Cortex of kidney (tissue), 1 donor: ENCODE measurements around the gene PRR19.

ENCODE experiments used
- DNase-seq: peaks from one replicate; lab custom pipeline; 2025; lab: John Stamatoyannopoulos, UW

Gene PRR19

GRCh38 chr19:42284066-42284501, 17.8 kb upstream of the PRR19 start:
- DNase-seq, result peak; percentile 38

GRCh38 chr19:42284591-42285341, 17.2 kb upstream of the PRR19 start:
- DNase-seq, result no peak

GRCh38 chr19:42285541-42285941, 16.4 kb upstream of the PRR19 start:
- no peak for DNase-seq

GRCh38 chr19:42285988-42286348, 16.0 kb upstream of the PRR19 start:
- DNase-seq, result no peak

GRCh38 chr19:42286349-42287016, 15.4 kb upstream of the PRR19 start:
- DNase-seq, result no peak

- no peak for DNase-seq
Observed at GRCh38 chr19:42287017-42287826, 14.7 kb upstream of the PRR19 start.

GRCh38 chr19:42287827-42288107, 14.2 kb upstream of the PRR19 start:
- no peak for DNase-seq

- DNase-seq, result no peak
Observed at GRCh38 chr19:42288387-42288786, 13.5 kb upstream of the PRR19 start.

- no peak for DNase-seq
Observed at GRCh38 chr19:42288881-42289555, 12.9 kb upstream of the PRR19 start.

- no peak for DNase-seq
Observed at GRCh38 chr19:42289556-42290041, 12.3 kb upstream of the PRR19 start.

- DNase-seq, result no peak
Observed at GRCh38 chr19:42290136-42290522, 11.8 kb upstream of the PRR19 start.

GRCh38 chr19:42290523-42291434, 11.2 kb upstream of the PRR19 start:
- DNase-seq, result no peak

- no peak for DNase-seq
Observed at GRCh38 chr19:42291435-42291810, 10.5 kb upstream of the PRR19 start.

GRCh38 chr19:42292042-42292960, 9.6 kb upstream of the PRR19 start:
- no peak for DNase-seq

- DNase-seq, result no peak
Observed at GRCh38 chr19:42292963-42293362, 9.0 kb upstream of the PRR19 start.

- no peak for DNase-seq
Observed at GRCh38 chr19:42293540-42293939, 8.4 kb upstream of the PRR19 start.

GRCh38 chr19:42293948-42294347, 8.0 kb upstream of the PRR19 start:
- DNase-seq, result no peak

GRCh38 chr19:42294471-42295137, 7.3 kb upstream of the PRR19 start:
- no peak for DNase-seq

- DNase-seq, result no peak
Observed at GRCh38 chr19:42295342-42295741, 6.6 kb upstream of the PRR19 start.
